CD4-positive, alpha-beta T cell treated with Interleukin-21 for 1 hour (primary cell): ENCODE data around the gene C16orf86.
A peak's percentile ranks its signal among the peaks of the same experiment; 100 is the strongest.

Source experiments
- DNase-seq: peaks from one replicate; pipeline ENCODE4 v3.0.0-alpha.2; 2020

The C16orf86 gene, protein sequence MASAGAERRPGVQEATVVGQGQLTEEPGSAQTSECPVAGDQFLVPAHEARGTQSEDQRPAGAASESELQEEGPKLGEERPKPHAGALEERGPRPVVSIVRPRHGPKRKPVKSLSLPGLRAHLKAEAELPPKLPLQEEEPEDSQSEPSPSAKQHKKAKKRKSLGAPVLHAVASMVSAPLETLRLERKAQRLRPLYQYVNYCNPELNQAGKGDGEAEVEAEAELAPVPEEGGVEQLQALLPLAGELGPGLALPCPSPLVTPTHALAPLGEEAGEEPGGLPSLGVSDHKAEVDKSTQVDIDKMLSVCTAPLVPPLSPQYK

DNA sequence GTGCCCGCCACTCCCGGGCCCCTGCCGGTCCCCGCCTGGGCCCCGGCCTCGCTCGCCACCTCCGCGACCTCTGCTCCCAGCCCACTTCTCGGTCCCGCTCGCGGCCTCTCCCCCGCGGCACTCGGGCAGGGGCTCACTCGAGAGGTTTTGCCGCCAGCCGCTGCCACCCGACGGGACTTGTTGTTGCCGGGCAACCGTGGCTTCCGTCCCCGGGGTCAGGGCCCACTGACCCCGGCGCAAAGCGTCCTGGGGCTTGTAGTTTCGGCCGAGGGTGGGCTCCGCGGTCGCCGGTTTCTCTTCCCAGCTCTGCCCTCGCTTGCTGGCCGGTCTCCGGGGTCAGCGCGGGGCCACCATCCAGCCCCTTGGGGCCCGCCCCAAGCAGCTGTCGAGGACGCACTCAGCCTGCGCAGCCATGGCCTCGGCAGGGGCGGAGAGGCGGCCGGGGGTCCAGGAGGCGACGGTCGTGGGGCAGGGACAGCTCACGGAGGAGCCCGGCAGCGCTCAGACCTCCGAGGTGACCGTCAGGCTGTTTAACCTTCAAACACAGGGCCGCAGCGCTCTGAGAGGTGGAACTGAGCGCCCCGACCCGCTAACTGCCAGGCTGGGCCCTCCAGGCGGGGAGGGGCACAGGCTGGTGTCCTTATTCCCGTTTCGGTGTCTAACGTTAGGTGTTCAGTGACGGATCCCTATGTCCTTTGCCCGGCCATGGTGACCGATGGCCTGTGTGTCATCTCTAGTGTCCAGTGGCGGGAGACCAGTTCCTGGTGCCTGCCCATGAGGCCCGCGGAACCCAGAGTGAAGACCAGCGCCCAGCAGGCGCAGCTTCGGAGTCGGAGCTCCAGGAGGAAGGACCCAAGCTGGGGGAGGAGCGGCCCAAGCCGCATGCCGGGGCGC lies at the start of gene C16orf86, which contains the start of gene ENKD1:
Gene C16orf86, plus strand, starts transcription at position 256 of the 894 bp plus-strand sequence. Its CDS starts 157 bp downstream, at position 413.
Gene ENKD1, minus strand, starts transcription at position 192 of the 894 bp plus-strand sequence. CDS start 308 bp downstream, outside the sequence.
- peak; percentile 87 for DNase-seq

DNA sequence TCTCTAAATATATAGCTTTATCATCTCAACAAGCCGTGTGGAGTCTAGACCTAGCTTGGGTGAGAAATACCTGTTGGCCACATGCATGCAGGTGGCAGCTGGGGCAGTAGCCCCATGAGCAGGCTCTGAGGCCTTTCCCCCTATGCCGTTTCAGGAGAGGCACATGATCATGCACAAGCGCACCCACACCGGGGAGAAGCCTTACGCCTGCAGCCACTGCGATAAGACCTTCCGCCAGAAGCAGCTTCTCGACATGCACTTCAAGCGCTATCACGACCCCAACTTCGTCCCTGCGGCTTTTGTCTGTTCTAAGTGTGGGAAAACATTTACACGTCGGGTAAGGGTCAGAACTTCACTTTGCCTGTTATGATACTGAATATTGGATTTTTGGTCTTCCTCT lies 38.4 kb upstream of the C16orf86 start:
- DNase-seq = no peak

DNA sequence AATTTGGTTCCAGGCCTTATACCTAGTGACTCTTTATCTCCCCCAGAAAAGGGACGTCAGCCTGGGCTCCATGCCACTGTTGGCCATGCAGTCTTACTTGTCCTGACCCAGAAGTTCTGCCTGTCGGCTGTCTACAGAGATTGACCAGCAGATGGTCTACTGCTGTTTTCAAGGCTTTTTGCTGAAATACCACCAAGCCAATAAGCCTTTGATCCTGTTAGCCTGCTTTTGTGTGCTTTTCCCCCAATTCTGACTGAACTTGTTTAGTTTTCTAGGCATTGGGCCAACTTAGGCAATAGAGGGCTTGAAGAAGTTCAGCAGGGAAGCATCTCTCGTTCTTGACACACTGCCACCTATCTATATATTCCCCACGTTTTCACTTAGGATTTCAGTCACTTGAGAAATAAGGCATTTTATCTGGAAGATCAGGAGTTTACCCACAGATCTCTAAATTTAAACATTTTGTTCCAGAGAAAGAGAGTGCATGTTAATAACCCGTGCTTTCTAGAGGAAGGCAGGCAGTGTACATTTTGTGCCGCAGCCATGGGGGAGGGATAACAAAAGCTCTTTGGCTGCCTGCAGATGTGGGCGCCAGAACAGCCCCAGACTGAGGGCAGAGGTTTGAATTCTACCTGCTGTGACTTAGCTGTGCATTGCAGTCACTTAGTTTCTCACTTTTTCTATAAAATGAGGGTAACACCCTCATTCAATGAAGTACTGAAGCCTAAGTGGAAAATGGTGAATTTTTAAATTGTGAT lies 34.0 kb upstream of the C16orf86 start:
- no peak for DNase-seq

DNA sequence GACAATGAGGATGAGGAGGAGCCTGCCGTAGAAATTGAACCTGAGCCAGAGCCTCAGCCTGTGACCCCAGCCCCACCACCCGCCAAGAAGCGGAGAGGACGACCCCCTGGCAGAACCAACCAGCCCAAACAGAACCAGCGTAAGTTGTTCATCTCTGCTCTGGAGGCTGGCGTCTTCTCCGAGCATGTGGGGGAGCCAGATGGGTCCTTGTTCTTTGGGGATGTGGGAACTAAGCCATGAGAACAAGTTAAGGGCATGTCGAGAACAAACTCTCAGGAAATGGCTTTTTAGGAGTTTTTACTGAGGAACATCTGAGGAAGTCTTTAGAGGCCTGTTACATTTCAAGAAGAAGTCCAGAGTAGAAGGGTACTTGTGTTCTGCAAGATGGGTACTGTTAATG lies 29.9 kb upstream of the C16orf86 start:
- DNase-seq = no peak

DNA sequence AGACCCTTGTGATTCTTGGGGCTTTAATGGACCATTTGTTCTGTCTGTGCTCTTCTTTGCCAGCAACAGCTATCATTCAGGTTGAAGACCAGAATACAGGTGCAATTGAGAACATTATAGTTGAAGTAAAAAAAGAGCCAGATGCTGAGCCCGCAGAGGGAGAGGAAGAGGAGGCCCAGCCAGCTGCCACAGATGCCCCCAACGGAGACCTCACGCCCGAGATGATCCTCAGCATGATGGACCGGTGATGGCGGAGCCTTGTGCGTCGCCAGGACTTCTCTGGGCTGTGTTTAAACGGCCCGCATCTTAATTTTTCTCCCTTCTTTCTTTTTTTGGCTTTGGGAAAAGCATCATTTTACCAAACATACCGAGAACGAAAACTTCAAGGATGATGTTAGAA lies 29.0 kb upstream of the C16orf86 start:
- no peak for DNase-seq

DNA sequence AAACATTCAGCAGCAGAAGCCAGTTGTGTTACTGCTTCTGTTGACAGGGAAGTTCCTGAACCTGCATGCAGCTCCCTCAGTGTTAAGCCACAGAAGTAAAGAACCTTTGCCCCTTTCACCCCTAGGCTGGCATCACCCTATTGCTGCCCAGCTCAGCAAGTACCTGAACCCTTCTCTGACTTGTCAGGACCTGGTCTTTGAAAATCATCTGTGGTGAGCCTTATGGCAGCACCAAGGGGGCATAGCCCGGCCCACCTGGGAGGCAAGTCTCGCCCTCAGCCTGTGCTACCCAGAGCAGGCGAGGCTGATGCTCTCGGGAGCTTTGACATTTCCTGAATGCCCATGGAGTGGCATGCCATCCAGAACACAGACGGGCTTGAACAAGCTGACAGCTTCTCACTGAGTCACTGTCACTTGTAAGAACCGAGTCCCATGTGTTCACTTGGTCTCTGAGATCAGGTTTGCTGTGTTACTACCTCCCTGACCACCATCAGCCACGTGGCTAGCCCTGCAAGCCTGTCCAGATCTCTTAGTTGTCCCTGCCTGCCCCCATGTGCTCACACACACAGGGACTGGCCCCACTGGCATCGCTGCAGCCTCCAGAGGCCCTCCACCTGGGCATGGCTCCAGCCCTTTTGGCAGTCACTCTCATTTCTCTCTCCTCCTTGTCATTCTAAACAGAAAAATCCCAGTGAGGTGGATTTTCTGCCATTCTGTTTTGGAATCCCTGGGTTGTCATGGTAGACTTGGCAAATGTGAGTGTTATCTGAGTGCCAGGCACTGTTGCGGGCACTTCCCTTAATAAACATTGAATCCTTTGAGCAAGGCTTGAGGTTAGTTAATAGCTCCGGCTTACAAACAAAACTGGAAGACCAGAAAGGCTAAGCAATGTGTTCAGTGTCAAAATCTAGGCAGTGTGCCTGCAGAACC lies 24.6 kb upstream of the C16orf86 start:
- DNase-seq = no peak

DNA sequence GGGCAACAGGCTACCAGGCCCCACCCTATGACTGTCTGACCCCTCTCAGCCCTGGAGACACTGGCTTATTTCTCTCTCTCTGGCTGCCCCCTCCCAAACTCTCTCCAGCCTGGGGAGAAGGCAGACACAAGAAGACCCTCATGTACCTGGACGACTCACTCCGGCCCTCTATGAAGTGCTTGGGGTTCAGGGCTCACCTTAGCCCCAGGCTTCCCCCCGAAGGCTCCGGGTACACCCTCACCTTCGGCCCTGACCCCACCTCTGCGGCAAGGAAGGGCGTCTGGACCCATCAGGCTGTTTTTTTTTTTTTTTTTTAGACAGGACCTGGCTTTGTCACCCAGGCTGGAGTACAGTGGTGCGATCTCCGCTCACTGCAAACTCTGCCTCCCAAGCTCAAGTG lies 22.6 kb upstream of the C16orf86 start:
- no peak for DNase-seq

DNA sequence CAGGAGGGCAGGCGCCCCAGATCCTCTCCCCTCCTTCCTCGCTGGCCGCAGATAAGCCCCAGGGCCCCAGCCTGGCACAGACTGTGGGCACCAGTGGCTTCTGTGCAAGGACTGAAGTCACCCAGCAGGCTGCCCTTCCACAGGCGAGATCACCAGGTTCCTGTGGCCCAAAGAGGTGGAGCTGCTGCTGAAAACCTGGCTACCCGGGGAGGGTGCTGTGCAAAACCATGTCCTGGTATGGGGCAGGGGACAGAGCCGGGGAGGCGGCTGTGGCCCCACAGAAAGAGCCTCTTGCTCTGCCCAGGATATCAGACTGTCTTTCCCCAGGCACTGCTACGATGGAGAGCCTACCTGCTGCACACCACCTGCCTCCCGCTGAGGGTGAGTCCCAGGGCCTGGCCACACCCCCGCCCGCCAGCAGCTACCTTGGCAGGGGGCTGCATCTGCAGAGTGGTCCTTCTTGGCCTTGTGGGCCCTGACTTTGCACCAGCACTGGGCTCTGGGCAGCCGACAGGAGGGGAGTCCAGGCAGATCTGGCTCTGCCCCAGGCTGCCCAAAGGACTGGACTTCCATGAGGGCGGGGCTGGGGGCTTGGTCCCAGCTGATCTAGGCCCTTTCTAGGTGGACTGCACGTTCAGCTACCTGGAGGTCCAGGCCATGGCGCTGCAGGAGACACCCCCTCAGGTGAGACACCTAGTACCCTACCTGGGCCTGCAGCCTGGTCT lies 21.1 kb upstream of the C16orf86 start:
- peak; percentile 27 for DNase-seq

DNA sequence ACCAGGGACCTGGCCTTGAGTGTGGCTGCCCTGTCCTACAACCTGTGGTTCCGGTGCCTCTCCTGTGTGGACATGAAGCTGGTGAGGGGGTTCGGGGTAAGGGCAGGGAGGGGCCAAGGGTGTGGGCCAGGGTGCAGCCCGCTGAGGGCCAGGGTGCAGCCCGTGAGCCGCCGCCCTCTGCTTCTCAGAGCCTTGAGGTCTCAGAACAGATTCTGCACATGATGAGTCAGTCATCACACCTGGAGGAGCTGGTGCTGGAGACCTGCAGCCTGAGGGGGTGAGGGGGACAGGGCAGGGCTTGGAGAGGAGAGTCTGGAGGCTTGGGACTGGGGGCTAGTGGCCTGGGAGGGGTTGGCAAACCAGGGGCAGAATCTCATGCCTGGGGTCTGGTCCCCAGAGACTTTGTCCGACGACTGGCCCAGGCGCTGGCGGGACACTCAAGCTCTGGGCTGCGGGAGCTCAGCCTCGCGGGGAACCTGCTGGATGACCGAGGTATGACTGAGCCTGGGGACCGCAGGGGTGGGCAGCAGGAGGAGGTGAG lies 19.4 kb upstream of the C16orf86 start:
- no peak for DNase-seq

DNA sequence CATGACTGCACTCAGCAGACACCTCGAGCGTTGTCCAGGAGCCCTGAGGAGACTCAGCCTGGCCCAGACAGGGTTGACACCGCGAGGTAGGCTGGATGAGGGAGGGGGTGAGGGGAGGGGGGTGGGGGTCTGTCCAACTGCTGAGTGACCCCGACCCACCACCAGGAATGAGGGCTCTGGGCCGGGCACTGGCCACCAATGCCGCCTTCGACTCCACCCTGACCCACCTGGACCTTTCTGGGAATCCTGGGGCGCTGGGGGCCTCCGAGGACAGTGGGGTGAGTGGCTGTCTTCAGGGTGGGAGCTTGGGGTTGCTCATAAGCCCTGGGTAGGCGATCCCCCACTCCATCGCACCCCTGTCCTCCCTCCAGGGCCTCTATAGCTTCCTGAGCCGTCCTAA lies 18.9 kb upstream of the C16orf86 start:
- no peak for DNase-seq

DNA sequence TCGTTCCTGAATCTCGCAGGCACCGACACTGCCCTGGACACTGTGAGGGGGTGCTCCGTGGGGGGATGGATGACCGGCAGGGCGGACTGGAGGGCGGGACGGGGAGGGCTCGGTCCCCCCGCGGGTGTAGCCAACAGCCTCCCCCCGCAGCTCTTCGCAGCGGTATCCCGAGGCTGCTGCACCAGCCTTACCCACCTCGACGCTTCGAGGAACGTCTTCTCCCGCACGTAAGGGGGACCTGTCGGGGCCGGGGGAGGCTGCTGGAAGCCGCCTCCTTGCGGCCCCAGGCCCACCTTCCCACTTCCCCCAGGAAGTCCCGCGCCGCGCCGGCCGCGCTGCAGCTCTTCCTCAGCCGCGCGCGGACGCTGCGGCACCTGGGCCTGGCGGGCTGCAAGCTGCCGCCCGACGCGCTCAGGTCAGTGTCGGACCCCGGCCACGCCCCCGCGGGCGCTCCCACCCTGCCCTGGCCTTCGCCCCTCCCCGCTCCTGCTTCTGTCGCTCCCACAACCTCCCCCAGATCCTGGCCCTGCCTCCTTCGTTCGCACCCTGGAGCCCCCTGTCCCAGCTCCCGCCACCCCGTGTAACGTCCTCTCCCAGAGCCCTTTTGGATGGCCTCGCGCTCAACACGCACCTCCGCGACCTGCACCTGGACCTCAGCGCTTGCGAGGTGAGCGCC lies 18.4 kb upstream of the C16orf86 start:
- DNase-seq = no peak

DNA sequence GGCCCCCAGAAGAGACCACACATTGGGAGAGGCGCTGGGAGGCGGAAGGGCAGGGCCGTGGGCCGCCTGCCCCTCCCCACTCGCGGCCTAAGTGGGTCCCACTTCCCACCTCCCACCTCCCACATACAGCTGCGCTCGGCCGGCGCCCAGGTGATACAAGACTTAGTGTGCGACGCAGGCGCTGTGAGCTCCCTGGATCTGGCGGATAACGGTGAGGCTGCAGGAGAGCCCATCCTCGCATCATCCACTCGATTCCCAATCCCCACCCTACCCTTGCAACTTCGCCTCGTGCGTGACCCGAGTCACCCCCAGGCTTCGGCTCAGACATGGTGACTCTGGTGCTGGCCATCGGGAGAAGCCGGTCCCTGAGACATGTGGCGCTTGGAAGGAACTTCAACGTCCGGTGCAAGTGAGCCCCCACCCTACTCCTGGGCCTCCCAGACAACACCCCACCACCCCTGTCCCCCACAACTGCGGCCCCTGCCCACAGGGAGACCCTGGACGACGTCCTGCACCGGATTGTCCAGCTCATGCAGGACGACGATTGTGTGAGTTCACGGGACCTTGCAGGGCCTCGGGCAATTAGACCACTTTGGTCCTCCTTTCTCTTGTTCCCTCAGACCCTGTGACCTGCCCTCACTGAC lies 17.7 kb upstream of the C16orf86 start:
- no peak for DNase-seq

DNA sequence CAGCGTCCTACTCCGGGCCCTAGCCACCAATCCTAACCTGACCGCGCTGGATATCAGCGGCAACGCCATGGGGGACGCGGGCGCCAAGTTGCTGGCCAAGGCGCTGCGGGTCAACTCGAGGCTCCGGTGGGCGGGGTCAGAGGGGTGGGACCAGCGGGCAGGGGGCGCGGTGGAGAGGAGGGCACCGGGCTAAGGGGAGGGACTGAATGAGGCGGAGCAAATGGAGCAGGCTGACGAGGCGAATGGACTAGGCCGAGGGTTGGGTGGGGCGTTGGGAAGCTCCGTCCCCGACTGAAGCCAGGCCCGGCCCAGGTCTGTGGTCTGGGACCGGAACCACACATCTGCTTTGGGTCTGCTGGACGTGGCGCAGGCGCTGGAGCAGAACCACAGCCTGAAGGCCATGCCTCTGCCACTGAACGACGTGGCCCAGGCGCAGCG lies 17.1 kb upstream of the C16orf86 start:
- no peak for DNase-seq

DNA sequence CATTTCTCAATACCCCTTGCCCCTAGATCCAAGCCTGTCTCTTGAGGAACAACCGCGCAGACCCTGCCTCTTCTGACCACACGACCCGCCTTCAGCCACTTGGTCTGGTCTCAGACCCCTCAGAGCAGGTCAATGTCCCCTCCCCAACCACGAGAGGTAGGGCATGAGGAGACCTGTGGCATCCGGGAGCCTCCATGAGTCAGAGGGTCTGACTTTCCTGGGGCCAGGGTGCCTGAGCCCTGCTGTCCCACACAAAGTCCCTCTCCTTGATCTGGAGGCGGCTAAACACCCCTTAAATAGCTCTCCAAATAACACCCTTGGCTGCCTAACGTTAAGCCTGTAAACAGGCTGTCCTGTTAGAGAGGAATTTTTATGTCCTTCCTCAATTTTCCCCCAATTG lies 16.6 kb upstream of the C16orf86 start:
- DNase-seq = no peak

DNA sequence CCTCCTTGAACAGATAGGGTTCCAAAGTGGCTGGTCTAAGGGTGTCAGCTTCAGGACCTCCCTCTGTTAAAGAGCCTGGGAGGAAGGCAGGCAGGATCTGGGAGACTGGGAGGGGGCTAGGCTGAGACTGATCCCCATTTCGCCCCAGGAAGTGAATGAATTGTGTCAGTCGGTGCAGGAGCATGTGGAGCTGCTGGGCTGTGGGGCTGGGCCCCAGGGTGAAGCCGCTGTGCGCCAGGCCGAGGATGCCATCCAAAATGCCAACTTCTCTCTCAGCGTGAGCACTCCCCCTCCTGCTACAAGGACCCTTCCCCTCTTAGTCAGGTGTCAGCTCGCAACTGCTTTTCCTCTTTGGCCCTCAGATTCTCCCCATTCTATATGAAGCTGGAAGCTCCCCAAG lies 15.6 kb upstream of the C16orf86 start:
- no peak for DNase-seq

DNA sequence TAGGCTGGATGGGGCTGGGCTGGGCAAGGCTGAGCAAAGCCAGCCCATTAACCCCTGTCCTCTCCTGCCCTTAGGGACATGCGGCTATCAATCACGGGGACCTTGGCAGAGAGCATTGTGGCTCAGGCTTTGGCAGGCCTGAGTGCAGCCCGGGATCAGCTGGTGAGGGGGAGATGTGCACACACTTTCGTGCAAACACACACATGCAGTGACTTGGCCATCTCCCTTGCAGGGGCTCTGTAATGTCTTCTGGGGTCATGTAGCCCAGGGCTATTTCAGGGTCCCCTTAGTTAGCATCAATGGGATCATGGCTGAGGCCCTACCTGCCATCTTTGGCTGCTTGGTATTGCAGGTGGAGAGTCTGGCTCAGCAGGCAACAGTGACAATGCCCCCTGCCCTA lies 14.8 kb upstream of the C16orf86 start:
- no peak for DNase-seq

DNA sequence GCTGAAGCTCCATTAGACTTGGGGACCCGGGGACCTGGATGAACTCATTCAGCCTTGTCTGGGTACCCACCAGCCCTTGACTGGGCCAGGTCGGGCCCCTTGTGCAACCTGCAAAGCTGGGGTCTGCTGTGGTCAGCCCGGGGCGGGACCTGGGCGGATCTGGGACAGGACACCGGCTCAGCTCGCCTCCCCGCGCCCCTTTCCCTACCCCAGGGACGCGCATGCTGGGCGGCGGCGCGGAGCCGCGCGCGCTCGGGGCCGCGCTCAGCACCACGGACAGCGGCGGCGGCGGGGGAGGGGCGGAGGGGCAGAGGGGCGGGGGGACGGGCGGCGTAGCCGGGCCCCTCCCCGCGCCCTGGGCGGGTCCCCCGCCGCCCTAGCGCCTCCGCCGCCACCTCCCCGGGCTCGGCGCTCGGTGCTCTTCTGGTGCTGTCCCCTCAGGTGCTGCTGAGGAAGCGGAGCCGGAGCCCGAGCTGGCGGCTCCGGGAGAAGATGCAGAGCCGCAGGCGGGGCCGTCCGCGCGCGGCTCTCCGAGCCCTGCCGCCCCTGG lies 14.0 kb upstream of the C16orf86 start:
- DNase-seq = no peak

DNA sequence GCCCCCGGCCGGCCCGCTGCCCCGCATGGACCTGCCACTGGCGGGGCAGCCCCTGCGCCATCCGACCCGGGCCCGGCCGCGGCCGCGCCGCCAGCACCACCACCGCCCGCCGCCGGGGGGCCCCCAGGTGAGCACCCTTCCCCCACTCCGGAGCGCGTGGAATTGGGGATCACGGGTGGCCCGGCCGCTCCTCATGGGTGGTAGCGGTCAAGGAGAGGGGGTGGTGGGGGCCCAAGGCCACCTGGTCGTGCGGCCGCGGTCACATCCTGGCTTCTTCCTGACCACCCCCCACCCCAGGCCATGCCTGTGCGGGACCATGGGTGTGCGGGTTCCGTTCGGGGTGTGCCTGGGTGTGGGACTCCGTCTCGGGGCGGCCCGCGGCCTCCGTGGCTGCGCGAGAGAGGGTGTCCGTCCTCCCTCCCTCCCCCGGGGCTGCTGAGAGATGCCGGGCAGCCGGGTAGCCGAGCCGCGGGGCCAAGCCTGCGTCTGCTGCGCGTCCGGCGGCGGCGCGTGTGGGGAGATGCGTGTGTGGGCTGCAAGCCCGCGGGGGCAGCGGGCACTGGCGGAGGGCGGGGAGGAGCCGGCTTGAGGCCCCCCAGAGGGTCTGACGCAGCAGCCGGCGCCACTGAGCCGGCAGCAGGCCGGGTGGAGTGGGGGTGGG lies 13.4 kb upstream of the C16orf86 start:
- DNase-seq = no peak

DNA sequence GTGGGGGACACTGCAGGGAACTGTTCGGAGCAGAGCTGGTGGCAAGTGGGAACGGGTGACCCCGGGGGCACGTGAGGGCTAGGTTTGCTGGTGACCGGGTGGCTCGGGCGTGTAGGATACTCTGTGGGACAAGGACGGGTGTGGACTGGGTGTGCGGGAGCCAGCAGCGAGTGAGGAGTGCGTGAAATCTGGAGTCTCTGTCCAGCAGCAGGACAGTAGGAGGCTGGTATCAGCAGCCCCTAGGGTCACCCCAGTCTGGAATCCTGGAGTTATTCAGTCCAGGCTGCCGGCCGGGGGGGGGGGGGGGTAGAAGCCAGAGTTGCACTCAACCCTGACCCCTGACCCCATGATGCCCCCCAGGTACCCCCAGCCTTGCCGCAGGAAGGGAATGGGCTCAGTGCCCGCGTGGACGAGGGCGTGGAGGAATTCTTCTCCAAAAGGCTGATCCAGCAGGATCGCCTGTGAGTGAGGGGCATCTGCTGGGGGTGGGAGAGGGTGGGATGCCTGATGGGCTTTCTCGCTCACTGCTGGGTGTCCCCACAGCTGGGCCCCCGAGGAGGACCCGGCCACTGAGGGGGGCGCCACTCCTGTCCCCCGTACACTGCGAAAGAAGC lies 12.7 kb upstream of the C16orf86 start:
- DNase-seq = no peak
